ENCODE data around the gene SLC28A1.
A peak's percentile ranks its signal among the peaks of the same experiment; 100 is the strongest.
"Not testable (repeated sequence)": the region's sequence is repeated elsewhere in the genome, so short reads cannot be mapped to it uniquely, and the experiment has no call there.

SLC28A1 gene

GRCh38 chr15:84869510-84869909 is 15.0 kb upstream of the SLC28A1 start:
- in situ Hi-C loops (cut with MboI; ENCODE audit: low sequenced_read_pairs) = no loop called here
- no peaks in the 10 kb centered on the region for H3K36me3 ChIP-seq (replicated peaks)
- no peak for DNase-seq (ENCODE audit: low spot score in 2 of 2)
- no peak overlapping the region for H3K4me3 ChIP-seq
- no peaks in the 10 kb centered on the region for H3K4me1 ChIP-seq
- H3K27me3 ChIP-seq (ENCODE audit: low read depth) = no peaks in the 10 kb centered on the region; the same call in 1 of the 2 replicates
- H3K9me3 ChIP-seq = no peaks in the 10 kb centered on the region

DNA sequence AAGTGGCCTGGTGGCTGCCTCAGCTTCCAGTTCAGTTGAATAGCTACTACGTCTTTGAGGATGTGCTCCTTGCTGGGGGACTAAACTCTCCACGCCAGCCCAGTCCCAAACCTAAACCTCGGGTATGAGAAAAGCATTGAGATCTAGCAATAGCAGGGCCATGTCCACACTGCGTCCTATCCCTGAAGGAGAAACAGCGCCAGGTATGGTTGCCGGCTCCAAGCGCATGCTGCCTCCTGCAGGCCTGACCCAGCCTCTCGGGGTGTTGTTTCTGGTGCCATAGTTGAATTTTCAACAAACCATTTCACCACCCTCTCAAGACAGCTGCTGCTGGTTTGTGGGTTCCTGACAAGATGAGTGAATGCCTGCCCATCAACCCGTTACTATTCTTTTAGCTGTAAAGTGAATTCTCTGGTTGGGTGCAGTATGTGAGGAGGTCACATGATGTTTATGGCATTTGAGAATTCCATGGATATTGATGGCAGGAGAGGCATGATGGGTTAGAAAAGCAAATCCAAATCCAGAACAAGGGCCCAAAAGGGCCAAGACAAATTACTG is 13.0 kb upstream of the SLC28A1 start:
- Histone ChIP-seq H3K4me3 (no peak overlapping the region), H3K9me3 (no peaks in the 10 kb centered on the region), H3K4me1 (no peaks in the 10 kb centered on the region), H3K36me3 (replicated peaks) (no peaks in the 10 kb centered on the region), H3K27me3 (ENCODE audit: low read depth) (no peaks in the 10 kb centered on the region; the same call in 1 of the 2 replicates)
- DNase-seq (ENCODE audit: low spot score in 2 of 2) = no peak
- in situ Hi-C loops (cut with MboI; ENCODE audit: low sequenced_read_pairs) = no loop called here

DNA sequence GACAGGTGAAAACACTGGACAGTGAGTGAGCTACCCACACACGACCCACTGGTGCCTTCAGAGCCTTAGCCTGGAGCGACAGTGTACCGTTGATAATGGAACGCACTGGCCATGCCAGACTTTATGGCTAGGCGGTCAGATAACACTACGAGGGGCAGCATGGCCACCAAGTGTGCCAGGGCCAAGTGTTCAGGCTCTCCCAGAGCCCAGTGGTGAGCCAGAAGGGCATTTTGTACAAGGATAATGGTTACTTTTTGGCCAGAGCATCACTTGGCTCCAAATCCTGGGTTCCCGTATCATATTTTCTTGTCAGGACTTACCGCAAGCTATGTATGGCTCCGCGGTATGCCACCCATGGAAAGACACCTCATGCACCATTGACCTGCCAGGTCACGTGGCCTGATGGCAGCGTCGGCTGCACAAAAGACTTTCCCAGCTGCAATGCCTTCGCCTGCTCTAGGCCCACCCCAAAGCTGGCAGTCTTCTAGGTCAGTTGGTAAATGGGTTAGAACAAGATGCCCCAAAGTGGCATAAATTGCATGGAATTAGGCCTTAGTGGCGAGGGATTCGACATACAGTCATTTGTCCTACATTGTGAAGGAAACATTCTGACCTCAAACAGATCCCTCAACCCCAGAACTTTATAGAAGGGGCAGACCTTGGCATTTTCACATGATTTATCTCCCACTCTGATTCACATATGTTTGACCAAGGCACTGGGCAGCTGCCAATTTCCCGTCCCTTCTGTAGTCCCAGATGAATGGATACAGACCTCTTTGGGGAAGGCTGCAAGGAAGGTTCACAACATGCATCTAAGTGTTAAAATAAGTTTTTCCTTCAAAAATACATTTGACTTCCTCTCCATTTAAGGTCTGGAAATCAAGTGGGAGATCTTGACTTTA is 12.2 kb upstream of the SLC28A1 start:
- Histone ChIP-seq H3K36me3 (replicated peaks) (no peaks in the 10 kb centered on the region), H3K4me3 (no peak overlapping the region), H3K4me1 (no peaks in the 10 kb centered on the region), H3K27me3 (ENCODE audit: low read depth) (no peaks in the 10 kb centered on the region; the same call in 1 of the 2 replicates), H3K9me3 (no peaks in the 10 kb centered on the region)
- no peak for DNase-seq (ENCODE audit: low spot score in 2 of 2)
- in situ Hi-C loops (cut with MboI; ENCODE audit: low sequenced_read_pairs) = no loop called here

- Histone ChIP-seq H3K4me1 (no peaks in the 10 kb centered on the region), H3K36me3 (replicated peaks) (no peaks in the 10 kb centered on the region), H3K4me3 (no peak overlapping the region), H3K27me3 (ENCODE audit: low read depth) (no peaks in the 10 kb centered on the region; the same call in 1 of the 2 replicates), H3K9me3 (no peaks in the 10 kb centered on the region)
- DNase-seq (ENCODE audit: low spot score in 2 of 2) = no peak
- in situ Hi-C loops (cut with MboI; ENCODE audit: low sequenced_read_pairs) = no loop called here
These were observed 10.5 kb upstream of the SLC28A1 start for GRCh38 chr15:84873997-84874396.

DNA sequence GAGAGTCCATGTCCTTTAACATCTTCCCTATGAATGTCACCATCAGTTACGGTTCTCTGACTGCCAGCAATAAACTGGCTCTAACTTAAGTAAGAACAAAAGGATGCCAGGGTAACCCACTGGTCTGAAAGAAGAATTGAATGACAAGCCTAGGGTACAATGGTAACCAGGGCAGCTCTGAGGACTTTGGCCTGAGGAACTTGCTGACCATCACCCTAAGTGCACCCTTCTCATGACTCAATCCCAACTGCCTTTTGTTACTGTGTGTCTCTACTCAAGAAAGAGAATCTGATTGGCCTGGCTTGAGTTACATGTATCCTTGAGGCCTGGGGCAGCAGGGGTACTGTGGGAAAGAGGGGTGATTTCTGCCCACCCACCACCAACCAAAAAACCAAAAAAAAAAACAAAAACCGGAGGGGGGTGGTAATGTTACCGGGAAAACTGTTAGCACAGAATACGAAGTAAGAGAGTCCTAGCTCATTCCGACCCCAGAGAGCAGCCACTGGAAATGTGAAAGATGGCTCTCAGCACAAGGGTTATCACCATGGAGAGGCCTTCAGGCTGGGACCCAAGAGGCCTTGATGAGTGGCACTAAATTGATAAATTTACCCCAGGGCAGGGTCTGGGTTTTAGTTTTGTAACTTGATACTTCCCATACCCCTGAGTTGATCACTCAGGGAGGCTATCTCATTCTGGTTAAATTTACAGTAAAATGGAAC is 9.3 kb upstream of the SLC28A1 start:
- in situ Hi-C loops (cut with MboI; ENCODE audit: low sequenced_read_pairs) = no loop called here
- DNase-seq (ENCODE audit: low spot score in 2 of 2) = no peak
- no peak overlapping the region for H3K4me3 ChIP-seq
- no peaks in the 10 kb centered on the region; the same call in 1 of the 2 replicates for H3K27me3 ChIP-seq (ENCODE audit: low read depth)
- H3K36me3 ChIP-seq (replicated peaks) = no peaks in the 10 kb centered on the region
- H3K4me1 ChIP-seq = no peaks in the 10 kb centered on the region
- H3K9me3 ChIP-seq = no peaks in the 10 kb centered on the region

DNA sequence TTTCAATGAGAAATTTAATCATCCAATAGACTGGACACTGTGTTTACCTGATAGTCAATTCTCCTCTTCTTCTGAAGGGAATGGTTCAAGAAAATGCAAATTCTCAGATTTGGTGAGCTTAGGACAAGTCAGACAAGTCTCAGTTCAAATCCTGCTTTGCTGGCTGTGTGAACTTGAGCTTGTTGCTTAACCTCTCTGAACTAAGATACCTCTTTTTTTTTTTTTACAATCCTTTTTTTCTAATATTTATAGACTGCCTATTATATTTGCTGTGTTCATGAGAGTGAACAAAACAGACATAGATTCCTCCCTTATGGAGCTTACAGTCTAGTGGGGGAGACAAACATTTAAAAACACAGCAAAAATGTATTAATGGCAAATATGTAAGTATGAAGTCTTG is 8.2 kb upstream of the SLC28A1 start:
- Histone ChIP-seq H3K9me3 (no peaks in the 10 kb centered on the region), H3K36me3 (replicated peaks) (no peaks in the 10 kb centered on the region), H3K27me3 (ENCODE audit: low read depth) (no peaks in the 10 kb centered on the region), H3K4me3 (no peak overlapping the region), H3K4me1 (no peaks in the 10 kb centered on the region)
- DNase-seq (ENCODE audit: low spot score in 2 of 2) = no peak
- in situ Hi-C loops (cut with MboI; ENCODE audit: low sequenced_read_pairs) = no loop called here

DNA sequence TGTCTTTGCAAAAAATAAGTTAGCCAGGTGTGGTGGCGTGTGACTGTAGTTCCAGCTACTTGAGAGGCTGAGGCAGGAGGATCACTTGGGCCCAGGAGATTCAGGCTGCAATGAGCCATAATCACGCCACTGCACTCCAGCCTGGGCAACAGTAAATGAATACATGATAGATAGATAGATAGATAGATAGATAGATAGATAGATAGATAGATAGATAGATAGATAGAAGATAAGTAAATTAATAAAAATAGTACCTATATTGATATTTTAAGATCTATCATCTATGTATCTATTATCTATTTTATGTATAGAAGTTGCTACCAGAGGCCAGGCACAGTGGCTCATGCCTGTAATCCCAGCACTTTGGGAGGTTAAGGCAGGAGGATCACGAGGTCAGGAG is 6.8 kb upstream of the SLC28A1 start:
- H3K27me3 ChIP-seq (ENCODE audit: low read depth); in situ Hi-C loops (cut with MboI; ENCODE audit: low sequenced_read_pairs); H3K4me1 ChIP-seq; DNase-seq (ENCODE audit: low spot score in 2 of 2); H3K4me3 ChIP-seq; H3K9me3 ChIP-seq; H3K36me3 ChIP-seq (replicated peaks): not testable (repeated sequence)

DNA sequence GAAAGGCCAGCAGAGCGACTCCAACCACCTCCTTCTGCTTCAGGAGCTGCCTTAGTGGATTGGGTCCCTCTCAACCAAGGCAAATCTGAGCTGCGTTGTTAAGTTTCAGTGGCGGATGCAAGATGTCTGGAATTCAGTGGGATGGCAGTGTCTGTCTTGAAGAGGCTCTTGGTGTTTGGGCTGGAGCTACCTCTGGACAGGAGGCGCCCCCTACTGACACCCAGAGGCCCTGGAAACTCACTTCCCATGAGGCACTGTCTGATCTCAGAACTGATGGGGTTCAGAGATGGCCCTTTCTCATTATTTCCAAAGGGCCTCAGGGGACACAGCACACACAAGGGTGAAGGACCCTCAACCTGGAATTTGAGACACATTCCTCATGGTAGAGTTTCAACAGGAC is 6.0 kb upstream of the SLC28A1 start:
- peak; percentile 68 to 88 for DNase-seq (ENCODE audit: low spot score in 2 of 2)
- no peak overlapping the region for H3K4me3 ChIP-seq
- no peaks in the 10 kb centered on the region for H3K36me3 ChIP-seq (replicated peaks)
- no peaks in the 10 kb centered on the region for H3K27me3 ChIP-seq (ENCODE audit: low read depth)
- no peaks in the 10 kb centered on the region for H3K4me1 ChIP-seq
- no peaks in the 10 kb centered on the region for H3K9me3 ChIP-seq
- in situ Hi-C loops (cut with MboI; ENCODE audit: low sequenced_read_pairs) = no loop called here

DNA sequence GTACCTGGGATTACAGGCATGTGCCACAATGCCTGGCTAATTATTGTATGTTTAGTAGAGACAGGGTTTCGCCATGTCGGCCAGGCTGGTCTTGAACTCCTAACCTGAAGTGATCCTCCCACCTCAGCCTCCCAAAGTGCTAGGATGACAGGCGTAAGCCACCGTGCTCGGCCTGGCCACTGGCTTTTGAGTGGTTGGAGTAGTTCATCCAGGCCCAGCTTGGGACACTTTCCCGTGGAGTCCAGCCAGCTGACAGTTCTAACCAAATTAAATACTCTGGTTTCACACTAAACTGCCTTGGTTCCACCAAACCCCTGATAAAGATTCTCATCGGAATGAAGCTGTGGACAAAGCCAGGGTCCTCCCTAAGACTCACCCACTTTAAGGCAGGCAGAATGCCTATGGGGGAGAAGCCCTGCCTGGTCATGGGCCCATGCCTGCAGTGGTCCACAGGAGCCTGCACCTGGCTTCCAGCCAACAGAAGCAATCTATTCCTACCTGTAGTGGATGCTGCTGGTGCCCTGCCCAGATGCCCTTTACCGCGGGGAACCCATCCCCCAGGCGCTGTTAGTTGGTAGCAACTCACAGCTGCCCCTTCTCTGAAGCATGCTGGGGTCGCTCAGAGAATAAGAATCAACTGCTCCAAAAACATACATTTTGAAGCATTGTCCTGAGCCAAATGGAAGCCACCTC is 5.2 kb upstream of the SLC28A1 start:
- no peak for DNase-seq (ENCODE audit: low spot score in 2 of 2)
- Histone ChIP-seq H3K9me3 (no peaks in the 10 kb centered on the region), H3K4me3 (no peak overlapping the region), H3K27me3 (ENCODE audit: low read depth) (no peaks in the 10 kb centered on the region), H3K4me1 (no peaks in the 10 kb centered on the region), H3K36me3 (replicated peaks) (no peaks in the 10 kb centered on the region)
- in situ Hi-C loops (cut with MboI; ENCODE audit: low sequenced_read_pairs) = no loop called here

- H3K27me3 ChIP-seq (ENCODE audit: low read depth) = no peaks in the 10 kb centered on the region
- no peak overlapping the region for H3K4me3 ChIP-seq
- H3K4me1 ChIP-seq = no peaks in the 10 kb centered on the region
- in situ Hi-C loops (cut with MboI; ENCODE audit: low sequenced_read_pairs) = no loop called here
- H3K36me3 ChIP-seq (replicated peaks) = no peaks in the 10 kb centered on the region
- no peak for DNase-seq (ENCODE audit: low spot score in 2 of 2)
- no peaks in the 10 kb centered on the region for H3K9me3 ChIP-seq
These were observed 4.5 kb upstream of the SLC28A1 start for GRCh38 chr15:84880007-84880406.

GRCh38 chr15:84880822-84881519 is 3.5 kb upstream of the SLC28A1 start:
- in situ Hi-C loops (cut with MboI; ENCODE audit: low sequenced_read_pairs) = no loop called here
- H3K9me3 ChIP-seq = no peaks in the 10 kb centered on the region
- no peaks in the 10 kb centered on the region for H3K36me3 ChIP-seq (replicated peaks)
- no peak for DNase-seq (ENCODE audit: low spot score in 2 of 2)
- no peaks in the 10 kb centered on the region for H3K4me1 ChIP-seq
- no peaks in the 10 kb centered on the region for H3K27me3 ChIP-seq (ENCODE audit: low read depth)
- H3K4me3 ChIP-seq = no peak overlapping the region

GRCh38 chr15:84881520-84881830 is 3.0 kb upstream of the SLC28A1 start:
- in situ Hi-C loops (cut with MboI; ENCODE audit: low sequenced_read_pairs) = no loop called here
- Histone ChIP-seq H3K4me1 (no peaks in the 10 kb centered on the region), H3K9me3 (no peaks in the 10 kb centered on the region), H3K36me3 (replicated peaks) (no peaks in the 10 kb centered on the region), H3K4me3 (no peak overlapping the region), H3K27me3 (ENCODE audit: low read depth) (no peaks in the 10 kb centered on the region)
- no peak for DNase-seq (ENCODE audit: low spot score in 2 of 2)

DNA sequence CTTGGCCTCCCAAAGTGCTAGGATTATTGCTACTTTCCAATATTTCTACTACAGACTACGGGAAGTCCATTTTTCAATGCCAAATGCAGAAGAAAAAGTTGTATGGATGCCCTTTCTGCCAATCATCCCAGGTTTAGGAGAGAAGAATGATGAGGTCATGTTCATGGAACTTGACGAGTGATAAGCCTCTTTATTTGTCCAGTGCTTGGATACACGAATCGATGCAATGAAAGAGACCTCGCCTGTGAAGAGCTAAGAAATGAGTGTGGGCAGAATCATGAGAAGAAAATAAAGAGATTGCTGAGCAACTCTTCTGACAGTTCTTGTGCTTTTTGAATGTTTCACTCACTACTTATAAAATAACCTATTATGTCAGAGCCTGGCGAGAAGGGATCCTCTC is 996 bp upstream of the SLC28A1 start:
- in situ Hi-C loops (cut with MboI; ENCODE audit: low sequenced_read_pairs) = no loop called here

More for the DNA sequence above, 996 bp upstream of the SLC28A1 start:
- Histone ChIP-seq H3K27me3 (ENCODE audit: low read depth) (no peaks in the 10 kb centered on the region), H3K9me3 (no peaks in the 10 kb centered on the region), H3K4me3 (no peak overlapping the region), H3K36me3 (replicated peaks) (no peaks in the 10 kb centered on the region), H3K4me1 (no peaks in the 10 kb centered on the region)
- DNase-seq (ENCODE audit: low spot score in 2 of 2) = no peak

Data from HAP-1 (cell line).